Esophagus squamous epithelium (tissue), 5 donors: ENCODE results near the gene OXER1. TPM values are rescaled to one million over a fixed set of nuclear protein-coding genes. Genes with fewer than 3 reads are reported as not detected.

Experiments
- DNase-seq: peaks from one replicate; lab custom pipeline; 2025; lab: John Stamatoyannopoulos, UW
- H3K27ac ChIP-seq, 4 donors: fragments of 200-600 bp; sonication (generic); one replicate each; pipeline ENCODE4 v1.5.1; 2016 to 2019; ENCODE audit warnings: mild to moderate bottlenecking in 1 of 4
- H3K27me3 ChIP-seq, 4 donors: fragments of 200-600 bp; sonication (generic); 1 replicate in 3 of 4; 2 replicates in 1 of 4; pipeline versions ENCODE4 v1.5.1 to v1.6.0; 2017 to 2021; ENCODE audit warnings: antibody characterized with exemption in 1 of 4
- H3K36me3 ChIP-seq, 3 donors: fragments of 200-600 bp; sonication (generic); one replicate each; pipeline ENCODE4 v1.5.1; 2016 to 2019
- H3K4me1 ChIP-seq, 3 donors: fragments of 200-600 bp; sonication (generic); one replicate each; pipeline ENCODE4 v1.5.1; 2017 to 2019
- H3K4me3 ChIP-seq, 4 donors: fragments of 200-600 bp; sonication (generic); 1 replicate in 3 of 4; 2 replicates in 1 of 4; pipeline ENCODE4 v1.5.1; 2016 to 2019; ENCODE audit warnings: mild to moderate bottlenecking in 2 of 4, moderate library complexity in 1 of 4
- H3K9me3 ChIP-seq, 3 donors: fragments of 200-600 bp; sonication (generic); one replicate each; pipeline ENCODE4 v1.5.1; 2016 to 2019
- CTCF ChIP-seq, 6 experiments: fragments of 450-650 bp in 4 of 6; fragments of 200-600 bp in 2 of 6; sonication (generic) in 2 of 6; IDR thresholded peaks; one replicate each; pipeline ENCODE4 v1.5.1; 2016 to 2019; ENCODE audit warnings: antibody characterized with exemption in 6 of 6, mild to moderate bottlenecking in 4 of 6, moderate library complexity in 4 of 6
- POLR2A ChIP-seq, 4 donors: fragments of 450-650 bp; IDR thresholded peaks; one replicate each; pipeline ENCODE4 v1.6.1; 2017; ENCODE audit warnings: antibody characterized with exemption in 4 of 4, mild to moderate bottlenecking in 4 of 4, moderate library complexity in 3 of 4
- WGBS, 2 donors: methylation state at CpG; one replicate each; pipeline ENCODE4 v1.1.5; 2018; 5-methylcytosine and 5-hydroxymethylcytosine counted together
- intact Hi-C: fragments of 100-400 bp; cut with DNase I; formaldehyde crosslinking; loops from one replicate; pipeline ENCODE4 v1.15.0; 2022
- total RNA-seq, 4 donors: library from RNA; depleted of rRNA; stranded (reverse); fragments of >200 nt; gene quantifications; one replicate each; pipeline ENCODE4 v1.1.0, GENCODE V29; 2016
- donor health status: DM: yes; HTN: yes; CAD: no.

The OXER1 gene
- total RNA-seq, 4 donors from 2014 or later = 0.18 to 2.3 (median 1.1) TPM

- Histone ChIP-seq H3K27me3 (no peaks in the 10 kb centered on the region), H3K36me3 (peaks cover 0 to 15% (median 0%) of the 10 kb centered on the region in 3 donors), H3K9me3 (no peaks in the 10 kb centered on the region), H3K4me3 (no peak overlapping the region), H3K27ac (no peak overlapping the region), H3K4me1 (no peaks in the 10 kb centered on the region)
- no peak for DNase-seq
- WGBS, 2 donors = 75 to 97% methylated on average over 2 of the region's 3 CpGs
- intact Hi-C loops = no loop called here
- TF ChIP-seq POLR2A (IDR thresholded peaks at IDR 0.05) (no peak), CTCF (IDR thresholded peaks at IDR 0.05) (no peak)
Observed at GRCh38 chr2:42777883-42778805, 14.2 kb upstream of the OXER1 start.

GRCh38 chr2:42775810-42776209, 11.9 kb upstream of the OXER1 start:
- peaks cover 0 to 8% (median 0%) of the 10 kb centered on the region in 3 donors for H3K36me3 ChIP-seq
- no peak overlapping the region for H3K4me3 ChIP-seq
- TF ChIP-seq POLR2A (IDR thresholded peaks at IDR 0.05) (no peak), CTCF (IDR thresholded peaks at IDR 0.05) (no peak)
- no peak for DNase-seq
- no peaks in the 10 kb centered on the region for H3K9me3 ChIP-seq
- no peaks in the 10 kb centered on the region for H3K27me3 ChIP-seq
- intact Hi-C loops = no loop called here
- 60 to 62% methylated on average over 3 of the region's 3 CpGs for WGBS, 2 donors
- H3K4me1 ChIP-seq = no peaks in the 10 kb centered on the region
- no peak overlapping the region for H3K27ac ChIP-seq

- H3K36me3 ChIP-seq = peaks cover 0 to 8% (median 0%) of the 10 kb centered on the region in 3 donors
- H3K4me1 ChIP-seq = no peaks in the 10 kb centered on the region
- H3K9me3 ChIP-seq = no peaks in the 10 kb centered on the region
- WGBS, 2 donors = 56 to 61% methylated on average over 2 of the region's 2 CpGs
- H3K4me3 ChIP-seq = no peak overlapping the region
- intact Hi-C loops = no loop called here
- H3K27ac ChIP-seq = no peak overlapping the region
- TF ChIP-seq CTCF (IDR thresholded peaks at IDR 0.05) (no peak), POLR2A (IDR thresholded peaks at IDR 0.05) (no peak)
- no peak for DNase-seq
- H3K27me3 ChIP-seq = no peaks in the 10 kb centered on the region
Observed at GRCh38 chr2:42775186-42775585, 11.3 kb upstream of the OXER1 start.

GRCh38 chr2:42771546-42772153, 7.7 kb upstream of the OXER1 start:
- intact Hi-C loops = no loop called here
- Histone ChIP-seq H3K27me3 (no peaks in the 10 kb centered on the region), H3K36me3 (no peaks in the 10 kb centered on the region), H3K27ac (no peak overlapping the region), H3K4me1 (no peaks in the 10 kb centered on the region), H3K4me3 (no peak overlapping the region), H3K9me3 (no peaks in the 10 kb centered on the region)
- DNase-seq = no peak
- TF ChIP-seq POLR2A (IDR thresholded peaks at IDR 0.05) (no peak), CTCF (IDR thresholded peaks at IDR 0.05) (no peak)
- WGBS, 2 donors = 70 to 79% methylated on average over 2 of the region's 5 CpGs
